ENCODE results near the gene MEIKIN.

The MEIKIN gene

DNA sequence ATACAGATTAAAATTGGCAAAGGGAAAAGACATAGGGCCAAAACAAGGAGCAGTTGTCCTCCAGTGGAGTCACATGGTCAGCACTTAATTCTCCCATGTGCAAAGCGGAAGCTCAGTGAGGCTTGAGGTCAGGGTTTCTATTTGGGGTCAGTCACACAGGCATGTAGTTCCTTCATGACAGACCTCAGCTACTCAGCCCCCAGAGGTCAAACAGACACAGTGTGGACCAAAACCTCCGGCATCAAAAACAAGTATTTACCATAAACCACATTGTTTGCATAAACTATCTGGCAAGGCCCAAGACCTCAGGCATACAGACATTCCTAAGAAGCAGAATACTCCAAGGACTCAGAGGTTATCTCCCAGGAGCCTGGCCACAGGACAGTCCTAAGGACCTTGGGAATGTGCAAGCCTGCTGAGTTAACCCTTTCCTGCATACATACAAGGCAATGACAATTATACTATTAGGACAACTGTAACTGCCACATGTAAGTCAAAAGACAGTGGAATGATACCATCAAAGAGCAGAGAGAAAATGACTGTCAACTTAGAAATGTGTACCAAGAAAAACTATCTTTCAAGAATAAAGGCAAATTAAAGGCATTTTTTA lies 120.0 kb downstream of the MEIKIN start:
- TF ChIP-seq, protein P1, sequence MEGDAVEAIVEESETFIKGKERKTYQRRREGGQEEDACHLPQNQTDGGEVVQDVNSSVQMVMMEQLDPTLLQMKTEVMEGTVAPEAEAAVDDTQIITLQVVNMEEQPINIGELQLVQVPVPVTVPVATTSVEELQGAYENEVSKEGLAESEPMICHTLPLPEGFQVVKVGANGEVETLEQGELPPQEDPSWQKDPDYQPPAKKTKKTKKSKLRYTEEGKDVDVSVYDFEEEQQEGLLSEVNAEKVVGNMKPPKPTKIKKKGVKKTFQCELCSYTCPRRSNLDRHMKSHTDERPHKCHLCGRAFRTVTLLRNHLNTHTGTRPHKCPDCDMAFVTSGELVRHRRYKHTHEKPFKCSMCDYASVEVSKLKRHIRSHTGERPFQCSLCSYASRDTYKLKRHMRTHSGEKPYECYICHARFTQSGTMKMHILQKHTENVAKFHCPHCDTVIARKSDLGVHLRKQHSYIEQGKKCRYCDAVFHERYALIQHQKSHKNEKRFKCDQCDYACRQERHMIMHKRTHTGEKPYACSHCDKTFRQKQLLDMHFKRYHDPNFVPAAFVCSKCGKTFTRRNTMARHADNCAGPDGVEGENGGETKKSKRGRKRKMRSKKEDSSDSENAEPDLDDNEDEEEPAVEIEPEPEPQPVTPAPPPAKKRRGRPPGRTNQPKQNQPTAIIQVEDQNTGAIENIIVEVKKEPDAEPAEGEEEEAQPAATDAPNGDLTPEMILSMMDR (conservative IDR thresholded peaks at IDR 0.05) = no peak
- no peak for TF ChIP-seq ZFX (IDR thresholded peaks at IDR 0.05)
- H3K27ac ChIP-seq = no peak overlapping the region

DNA sequence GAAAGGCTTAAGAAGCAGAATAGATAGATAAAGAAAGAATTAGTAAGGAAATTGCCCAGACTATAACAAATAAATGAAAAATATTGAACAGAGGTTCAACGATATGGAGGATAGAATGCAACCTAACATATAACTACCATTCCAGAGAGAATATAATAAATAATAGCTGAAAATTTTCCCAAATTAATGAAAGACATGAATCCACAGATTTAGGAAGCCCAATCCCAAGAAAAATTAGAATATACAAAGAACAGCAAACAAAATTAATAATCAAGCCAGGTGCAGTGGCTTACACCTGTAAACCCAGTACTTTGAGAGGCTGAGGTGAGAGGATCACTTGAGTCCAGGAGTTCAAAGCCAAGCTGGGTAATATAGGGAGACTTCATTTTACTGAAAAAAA lies 120.8 kb downstream of the MEIKIN start:
- TF ChIP-seq, protein P1 (conservative IDR thresholded peaks at IDR 0.05) = no peak
- no peak for TF ChIP-seq ZFX (IDR thresholded peaks at IDR 0.05)
- no peak overlapping the region for H3K27ac ChIP-seq

DNA sequence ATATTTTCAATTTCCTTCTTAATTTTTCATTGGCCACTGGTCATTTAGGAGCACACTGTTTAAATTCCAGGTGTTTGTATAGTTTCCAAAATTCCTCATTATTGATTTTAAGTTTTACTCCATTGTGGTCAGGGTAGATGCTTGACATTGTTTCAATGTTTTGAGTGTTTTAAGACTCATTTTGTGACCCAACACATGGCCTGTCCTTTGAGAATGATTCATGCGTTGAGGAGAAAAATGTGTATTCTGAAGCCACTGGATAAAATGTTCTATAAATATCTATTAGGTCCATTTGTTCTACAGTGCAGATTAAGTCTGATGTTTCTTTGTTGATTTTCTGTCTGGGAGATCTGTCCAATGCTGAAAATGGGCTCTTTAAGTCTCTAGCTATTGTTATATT lies 124.2 kb downstream of the MEIKIN start:
- H3K27ac ChIP-seq = no peak overlapping the region
- TF ChIP-seq, protein P1 (conservative IDR thresholded peaks at IDR 0.05) = no peak
- TF ChIP-seq ZFX (IDR thresholded peaks at IDR 0.05) = no peak

DNA sequence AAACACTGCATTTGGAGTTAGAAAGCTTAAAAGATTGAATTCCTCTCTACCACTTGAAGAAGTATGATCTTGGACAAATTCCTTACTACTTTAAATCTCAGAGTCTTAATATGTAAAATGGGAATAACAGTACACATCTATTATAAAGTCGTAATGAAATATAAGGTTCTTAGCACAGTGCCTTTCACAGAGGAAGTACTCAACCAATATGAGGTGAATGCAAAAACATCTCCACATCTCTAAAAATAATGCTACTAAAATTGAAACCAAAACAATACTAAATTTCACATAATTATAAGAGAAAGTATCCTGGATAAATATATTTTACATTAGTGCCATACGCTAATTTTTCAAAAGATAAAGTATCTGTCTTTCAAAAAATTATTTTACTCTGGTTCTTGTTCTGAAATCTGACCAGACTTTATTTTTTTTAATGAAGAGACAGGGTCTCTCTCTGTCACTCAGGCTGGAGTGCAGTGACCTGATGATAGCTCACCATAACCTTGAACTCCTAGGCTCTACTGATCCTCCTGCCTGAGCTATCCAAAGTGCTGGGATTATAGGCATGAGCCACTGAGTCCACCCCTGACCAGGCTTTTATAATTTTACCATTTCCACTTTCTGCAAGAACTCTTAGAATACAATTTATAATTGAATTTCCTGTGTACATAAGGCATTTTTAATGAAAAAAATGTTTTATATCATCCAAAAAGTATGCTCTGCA lies 127.3 kb downstream of the MEIKIN start:
- no peak for TF ChIP-seq ZFX (IDR thresholded peaks at IDR 0.05)
- TF ChIP-seq, protein P1 (conservative IDR thresholded peaks at IDR 0.05) = no peak
- H3K27ac ChIP-seq = no peak overlapping the region

DNA sequence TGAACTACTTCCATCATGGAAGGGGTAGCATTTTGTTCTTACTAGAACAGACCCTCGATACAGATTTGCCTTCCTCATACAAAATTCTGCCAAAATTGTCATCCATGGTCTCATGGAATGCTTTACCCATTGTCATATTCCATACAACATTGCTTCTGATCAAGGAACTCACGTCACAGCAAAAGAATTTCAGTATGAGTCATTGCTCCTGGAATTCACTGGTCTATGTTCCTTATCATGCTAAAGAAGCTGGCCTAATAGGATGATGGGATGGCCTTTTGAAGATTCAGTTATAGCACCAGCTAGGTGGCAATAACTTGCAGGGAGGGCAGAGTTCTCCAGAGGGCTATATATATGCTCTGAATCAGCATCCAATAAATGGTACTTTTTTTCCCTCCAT lies 130.5 kb downstream of the MEIKIN start:
- H3K27ac ChIP-seq = no peak overlapping the region
- TF ChIP-seq ZFX (IDR thresholded peaks at IDR 0.05) = no peak
- TF ChIP-seq, protein P1 (conservative IDR thresholded peaks at IDR 0.05) = no peak

DNA sequence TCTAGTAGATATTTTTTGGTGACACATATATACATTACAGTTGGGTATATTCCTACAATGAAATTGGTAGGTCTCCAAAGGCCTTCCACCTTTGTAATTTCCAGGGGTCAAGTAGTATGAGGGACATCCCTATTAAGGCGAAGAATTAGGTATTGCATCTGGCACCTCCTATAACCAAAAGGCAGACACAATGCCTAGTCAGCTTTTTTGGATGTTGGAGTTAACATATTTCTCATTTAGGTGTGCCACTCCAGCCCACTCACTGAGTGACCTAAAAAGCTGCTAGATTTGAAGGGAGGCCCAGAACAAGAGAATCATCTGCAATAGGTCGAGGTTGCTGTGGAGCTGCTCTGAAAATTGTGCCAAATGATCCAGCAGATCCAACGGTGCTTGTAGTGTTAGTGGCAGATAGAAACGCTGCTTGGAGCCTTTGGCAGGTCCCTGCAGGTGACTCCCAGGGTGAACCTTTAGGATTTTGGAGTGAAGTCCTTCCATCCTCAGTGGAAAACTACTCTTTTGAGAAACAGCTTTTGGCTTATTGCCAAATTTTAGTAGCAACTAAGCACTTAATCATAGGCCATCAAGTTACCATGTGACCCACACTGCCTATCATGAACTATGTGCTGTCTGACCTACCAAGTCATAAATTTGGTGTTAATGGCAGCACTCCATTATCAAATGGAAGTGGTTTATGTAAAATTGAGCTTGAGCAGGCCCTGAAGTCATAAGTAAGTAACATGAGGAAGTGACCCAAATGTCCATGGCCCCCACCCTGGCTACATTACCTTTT lies 132.9 kb downstream of the MEIKIN start:
- TF ChIP-seq, protein P1 (conservative IDR thresholded peaks at IDR 0.05) = no peak
- no peak for TF ChIP-seq ZFX (IDR thresholded peaks at IDR 0.05)
- H3K27ac ChIP-seq = no peak overlapping the region
